Right lobe of liver (tissue), 4 donors: ENCODE results near the gene INAVA.

ENCODE experiments used
- CTCF ChIP-seq, 4 donors: fragments of 200-600 bp in 3 of 4; fragments of 450-650 bp in 1 of 4; IDR thresholded peaks; one replicate each; pipeline versions ENCODE4 v1.5.1 to v1.8.0; 2016 to 2022; ENCODE audit warnings: antibody characterized with exemption in 4 of 4, mild to moderate bottlenecking in 2 of 4
- POLR2A ChIP-seq: fragments of 450-650 bp; IDR thresholded peaks from one replicate; pipeline ENCODE4 v1.6.1; 2017; ENCODE audit warnings: antibody characterized with exemption, mild to moderate bottlenecking
- donor health status: DM: no; HTN: no; CAD: no.
- donor health status: DM: no; HTN: no; CAD: no.
- donor health status: DM: no; HTN: yes; CAD: no.

DNA sequence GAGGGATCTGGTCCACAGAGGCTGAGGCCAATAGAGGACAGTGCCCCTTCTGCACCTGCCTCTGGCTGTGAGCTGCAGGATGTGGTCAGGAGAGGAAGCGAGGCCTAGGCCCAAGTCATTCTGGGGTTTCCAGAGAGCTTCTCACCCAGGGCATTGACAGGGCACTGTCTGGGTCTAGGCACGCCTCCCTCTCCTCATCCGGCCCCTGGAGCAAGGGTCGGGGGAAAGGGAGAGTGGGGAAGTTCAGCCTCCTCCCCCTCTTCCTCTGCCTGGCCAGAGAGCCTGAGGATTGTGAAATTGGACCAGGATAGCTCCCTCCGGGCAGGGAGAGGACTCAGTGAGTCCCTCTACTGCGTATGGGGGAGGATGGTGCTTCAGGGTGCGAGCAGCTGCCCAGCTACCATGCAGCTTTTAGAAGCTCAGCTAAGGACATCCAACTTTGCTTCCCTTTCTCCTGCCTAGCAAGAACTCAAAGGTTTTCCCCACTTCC is 6.3 kb upstream of the INAVA start:
- TF ChIP-seq POLR2A (no peak), CTCF (IDR thresholded peaks at IDR 0.05) (no peak)
